IMR-90 (cell line): Measurements from ENCODE around the gene PYGB. TPM values are rescaled to one million over a fixed set of nuclear protein-coding genes. Genes with fewer than 3 reads are reported as not detected.

Experiments
- ATAC-seq: fragments of 200-7000 bp; cut with Tn5 transposase; 2 replicates; pipeline ENCODE4 v1.9.1; 2020; ENCODE audit warnings: low read depth, mild to moderate bottlenecking, moderate library complexity
- BruUV-seq: library from RNA; stranded (reverse); fragments of 400-500 nt; replicated peaks from 2 replicates; lab custom pipeline; 2021; lab: Mats Ljungman, UMichigan
- CTCF ChIA-PET: fragments of 300-600 bp; formaldehyde crosslinking; extraction: SDS; loops from one replicate; lab custom pipeline; 2021; ENCODE audit warnings: antibody characterized with exemption; lab: Yijun Ruan, JAX
- POLR2A ChIA-PET: fragments of 300-600 bp; sonication (Branson Sonifier 250); formaldehyde crosslinking; loops from one replicate; lab custom pipeline; 2022; ENCODE audit warnings: antibody characterized with exemption; ENCODE audit not compliant: unreplicated experiment; lab: Charles Lee
- DNase-seq: peaks from one replicate; pipeline ENCODE4 v3.0.0; 2013
- H2AFZ ChIP-seq: replicated peaks from 2 replicates; pipeline ENCODE3; 2013; ENCODE audit warnings: low read length, mild to moderate bottlenecking; ENCODE audit not compliant: poor library complexity
- H2AK5ac ChIP-seq: 2 replicates; pipeline ENCODE4 v1.6.1; 2013; ENCODE audit warnings: low read depth, low read length, inconsistent platforms
- H2AK9ac ChIP-seq: replicated peaks from 2 replicates; pipeline ENCODE3; 2013; ENCODE audit warnings: mild to moderate bottlenecking, low read depth, low read length, moderate library complexity; ENCODE audit not compliant: poor library complexity
- H2BK120ac ChIP-seq: 2 replicates; pipeline ENCODE4 v1.6.1; 2013; ENCODE audit warnings: low read depth, low read length, inconsistent platforms
- H2BK15ac ChIP-seq: 3 replicates; pipeline ENCODE4 v1.6.1; 2013; ENCODE audit warnings: low read depth, low read length, inconsistent platforms
- H2BK20ac ChIP-seq: 2 replicates; pipeline ENCODE4 v1.6.1; 2013; ENCODE audit warnings: low read depth, mild to moderate bottlenecking, inconsistent platforms, low read length, moderate library complexity
- H2BK5ac ChIP-seq: 2 replicates; pipeline ENCODE4 v1.6.1; 2013; ENCODE audit warnings: mild to moderate bottlenecking, low read depth, low read length, inconsistent platforms; ENCODE audit not compliant: poor library complexity, severe bottlenecking
- H3K14ac ChIP-seq: replicated peaks from 2 replicates; pipeline ENCODE4 v1.6.1; 2013; ENCODE audit warnings: low read depth, low read length, inconsistent platforms
- H3K18ac ChIP-seq: 2 replicates; pipeline ENCODE4 v1.6.1; 2013; ENCODE audit warnings: low read depth, low read length, control low read depth
- H3K23ac ChIP-seq: 2 replicates; pipeline ENCODE4 v1.6.1; 2013; ENCODE audit warnings: low read depth, low read length, inconsistent platforms
- H3K27ac ChIP-seq: 2 replicates; pipeline ENCODE4 v1.5.1; 2013; ENCODE audit warnings: mild to moderate bottlenecking, control low read depth, low read length; ENCODE audit not compliant: insufficient read depth
- H3K27me3 ChIP-seq: 2 replicates; pipeline ENCODE4 v1.6.1; 2013; ENCODE audit warnings: low read length; ENCODE audit not compliant: control insufficient read depth, insufficient read depth
- H3K36me3 ChIP-seq: 2 replicates; pipeline ENCODE4 v1.6.1; 2013; ENCODE audit warnings: low read length, mixed read lengths; ENCODE audit not compliant: control insufficient read depth, insufficient read depth
- H3K4ac ChIP-seq: 2 replicates; pipeline ENCODE4 v1.6.1; 2013; ENCODE audit warnings: low read depth, low read length, inconsistent platforms
- H3K4me1 ChIP-seq: 2 replicates; pipeline ENCODE4 v1.6.1; 2013; ENCODE audit warnings: low read length, mixed read lengths; ENCODE audit not compliant: control insufficient read depth, insufficient read depth
- H3K4me2 ChIP-seq: 2 replicates; pipeline ENCODE4 v1.6.1; 2013; ENCODE audit warnings: low read depth, mild to moderate bottlenecking, control low read depth, low read length, moderate library complexity
- H3K4me3 ChIP-seq: 2 replicates; pipeline ENCODE4 v1.5.1; 2013; ENCODE audit warnings: low read depth, mild to moderate bottlenecking, control low read depth, low read length, moderate library complexity; ENCODE audit not compliant: insufficient read depth
- H3K56ac ChIP-seq: 2 replicates; pipeline ENCODE4 v1.6.1; 2013; ENCODE audit warnings: low read length, inconsistent platforms; ENCODE audit not compliant: insufficient read depth; ENCODE audit errors: extremely low read depth
- H3K79me1 ChIP-seq, 2 experiments: 2 replicates each; pipeline ENCODE4 v1.6.1; 2013; ENCODE audit warnings: low read length in 2 of 2, inconsistent platforms in 1 of 2, low read depth in 1 of 2
- H3K9ac ChIP-seq: 2 replicates; pipeline ENCODE4 v1.6.1; 2013; ENCODE audit warnings: low read depth, low read length, control low read depth
- H3K9me1 ChIP-seq: 2 replicates; pipeline ENCODE4 v1.6.1; 2013; ENCODE audit warnings: low read length, inconsistent platforms; ENCODE audit not compliant: insufficient read depth
- H3K9me3 ChIP-seq: 2 replicates; pipeline ENCODE4 v1.6.1; 2013; ENCODE audit warnings: low read length; ENCODE audit not compliant: control insufficient read depth, insufficient read depth
- H4K20me1 ChIP-seq: 2 replicates; pipeline ENCODE4 v1.6.1; 2013; ENCODE audit warnings: low read length, inconsistent platforms; ENCODE audit not compliant: insufficient read depth
- H4K5ac ChIP-seq: 2 replicates; pipeline ENCODE4 v1.6.1; 2013; ENCODE audit warnings: mild to moderate bottlenecking, low read depth, low read length, control low read depth
- H4K8ac ChIP-seq, 2 experiments: 2 replicates each; pipeline ENCODE4 v1.6.1; 2013; ENCODE audit warnings: low read depth in 2 of 2, low read length in 2 of 2, control low read depth in 1 of 2, inconsistent platforms in 1 of 2
- H4K91ac ChIP-seq: 2 replicates; pipeline ENCODE4 v1.6.1; 2013; ENCODE audit warnings: low read depth, low read length, inconsistent platforms; ENCODE audit not compliant: insufficient read depth
- CEBPB ChIP-seq: IDR thresholded peaks from 2 replicates; pipeline ENCODE4 v1.6.1; 2012; ENCODE audit warnings: low read depth, low read length, improper control_type of control experiment
- CHD1 ChIP-seq: IDR thresholded peaks from 2 replicates; pipeline ENCODE4 v1.6.1; 2012; ENCODE audit warnings: low read depth, low read length, improper control_type of control experiment
- MAZ ChIP-seq: IDR thresholded peaks from 2 replicates; pipeline ENCODE4 v1.6.1; 2012; ENCODE audit warnings: low read depth, mild to moderate bottlenecking, low read length, improper control_type of control experiment, moderate library complexity, borderline replicate concordance
- NFE2L2 ChIP-seq: fragments of 150-350 bp; IDR thresholded peaks from 2 replicates; pipeline ENCODE4 v1.6.1; 2016; ENCODE audit warnings: low read depth, mild to moderate bottlenecking, low read length
- POLR2A ChIP-seq: IDR thresholded peaks from 2 replicates; pipeline ENCODE4 v1.6.1; 2012; ENCODE audit warnings: mild to moderate bottlenecking, low read depth, low read length
- RCOR1 ChIP-seq: IDR thresholded peaks from 2 replicates; pipeline ENCODE4 v1.6.1; 2012; ENCODE audit warnings: mild to moderate bottlenecking, low read length, improper control_type of control experiment; ENCODE audit not compliant: insufficient replicate concordance
- WGBS, 2 experiments: methylation state at CpG; one replicate each; pipeline versions ENCODE4 v1.1.5 to v1.1.7; 2013; ENCODE audit warnings: missing lambda C conversion rate in 2 of 2; ENCODE audit not compliant: insufficient read length in 1 of 2; ENCODE audit errors: extremely low coverage in 2 of 2; 5-methylcytosine and 5-hydroxymethylcytosine counted together
- dilution Hi-C: fragments of 300-500 bp; cut with HindIII; formaldehyde crosslinking; loops from one replicate; pipeline ENCODE4 v1.14.3; 2018; ENCODE audit warnings: low sequenced_read_pairs; ENCODE audit not compliant: unreplicated experiment
- in situ Hi-C: fragments of 300-500 bp; cut with MboI; formaldehyde crosslinking; loops from 3 replicates; pipeline ENCODE4 v1.14.3; 2019; ENCODE audit warnings: low sequenced_read_pairs, inconsistent platforms, mixed read lengths
- intact Hi-C: fragments of 100-400 bp; cut with micrococcal nuclease; formaldehyde crosslinking; loops from 2 replicates; pipeline ENCODE4 v1.10.0; 2022
- polyA plus RNA-seq, 3 experiments: library from polyadenylated mRNA; depleted of rRNA; stranded (reverse); fragments of >200 nt; gene quantifications; 2 replicates each; pipeline ENCODE4 v1.2.3, GENCODE V29; 2012; ENCODE audit warnings: low replicate concordance in 1 of 3
- total RNA-seq: library from RNA; depleted of rRNA; stranded (reverse); fragments of >200 nt; gene quantifications from 2 replicates; pipeline ENCODE4 v1.2.3, GENCODE V29; 2012
- TF ChIP-seq, protein P1 (sequence below): conservative IDR thresholded peaks from 2 replicates; pipeline ENCODE4 v1.5.1; 2012; ENCODE audit warnings: mild to moderate bottlenecking, low read depth, low read length, improper control_type of control experiment
- TF ChIP-seq, protein P2 (sequence below): fragments of 150-350 bp; IDR thresholded peaks from 2 replicates; pipeline ENCODE4 v1.6.1; 2016; ENCODE audit warnings: low read depth, mild to moderate bottlenecking, low read length, moderate library complexity, borderline replicate concordance

The PYGB gene
- total and polyA plus RNA-seq, 2 of the 4 experiments (the other 2 are of a cell fraction) = 72.4 to 83.1 TPM

DNA sequence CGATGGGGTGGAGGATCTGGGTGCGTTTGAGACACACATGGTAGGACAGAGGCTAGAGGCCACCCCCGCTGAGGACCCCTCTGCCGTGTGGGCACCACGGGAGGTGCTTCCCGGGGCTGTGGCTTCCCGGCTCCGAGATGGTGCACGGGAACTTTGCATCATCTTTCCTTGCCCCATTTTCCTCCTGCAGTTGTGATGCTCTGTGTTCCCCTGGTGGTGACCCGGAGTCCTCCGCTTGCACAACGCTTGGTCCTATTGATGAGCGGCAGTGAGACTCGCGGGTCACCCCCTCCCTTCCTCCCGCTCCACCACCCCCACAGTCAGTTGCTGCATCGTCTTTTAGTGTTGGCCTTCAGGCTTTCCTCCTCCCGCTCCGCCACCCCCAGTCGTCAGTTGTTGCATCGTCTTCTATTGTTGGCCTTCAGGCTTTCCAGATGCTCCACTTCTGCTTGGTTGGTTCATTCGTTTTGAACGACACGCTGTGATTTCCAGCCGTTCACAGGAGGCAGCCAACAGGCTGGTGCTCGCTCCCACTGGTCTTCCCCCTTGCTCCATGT lies 37.3 kb downstream of the PYGB start:
- peak overlapping the region; percentile 14 for H2AFZ ChIP-seq
- no peak overlapping the region for H3K27ac ChIP-seq
- no peaks in the 10 kb centered on the region; the same call in 1 of the 2 replicates for H3K9me1 ChIP-seq
- no peak overlapping the region for H4K8ac ChIP-seq
- CTCF ChIA-PET = no interaction called here
- DNase-seq (no peak), ATAC-seq (no peak)
- peaks cover 5% of the 10 kb centered on the region for H4K20me1 ChIP-seq
- H4K5ac ChIP-seq = no peak overlapping the region
- TF ChIP-seq, protein P1, sequence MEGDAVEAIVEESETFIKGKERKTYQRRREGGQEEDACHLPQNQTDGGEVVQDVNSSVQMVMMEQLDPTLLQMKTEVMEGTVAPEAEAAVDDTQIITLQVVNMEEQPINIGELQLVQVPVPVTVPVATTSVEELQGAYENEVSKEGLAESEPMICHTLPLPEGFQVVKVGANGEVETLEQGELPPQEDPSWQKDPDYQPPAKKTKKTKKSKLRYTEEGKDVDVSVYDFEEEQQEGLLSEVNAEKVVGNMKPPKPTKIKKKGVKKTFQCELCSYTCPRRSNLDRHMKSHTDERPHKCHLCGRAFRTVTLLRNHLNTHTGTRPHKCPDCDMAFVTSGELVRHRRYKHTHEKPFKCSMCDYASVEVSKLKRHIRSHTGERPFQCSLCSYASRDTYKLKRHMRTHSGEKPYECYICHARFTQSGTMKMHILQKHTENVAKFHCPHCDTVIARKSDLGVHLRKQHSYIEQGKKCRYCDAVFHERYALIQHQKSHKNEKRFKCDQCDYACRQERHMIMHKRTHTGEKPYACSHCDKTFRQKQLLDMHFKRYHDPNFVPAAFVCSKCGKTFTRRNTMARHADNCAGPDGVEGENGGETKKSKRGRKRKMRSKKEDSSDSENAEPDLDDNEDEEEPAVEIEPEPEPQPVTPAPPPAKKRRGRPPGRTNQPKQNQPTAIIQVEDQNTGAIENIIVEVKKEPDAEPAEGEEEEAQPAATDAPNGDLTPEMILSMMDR = 0 out of 2 replicates have a peak, but pooled peaks have one; percentile 3
- no peak for TF ChIP-seq MAZ
- TF ChIP-seq CHD1 = no peak
- TF ChIP-seq RCOR1 = no peak
- TF ChIP-seq, protein P2, sequence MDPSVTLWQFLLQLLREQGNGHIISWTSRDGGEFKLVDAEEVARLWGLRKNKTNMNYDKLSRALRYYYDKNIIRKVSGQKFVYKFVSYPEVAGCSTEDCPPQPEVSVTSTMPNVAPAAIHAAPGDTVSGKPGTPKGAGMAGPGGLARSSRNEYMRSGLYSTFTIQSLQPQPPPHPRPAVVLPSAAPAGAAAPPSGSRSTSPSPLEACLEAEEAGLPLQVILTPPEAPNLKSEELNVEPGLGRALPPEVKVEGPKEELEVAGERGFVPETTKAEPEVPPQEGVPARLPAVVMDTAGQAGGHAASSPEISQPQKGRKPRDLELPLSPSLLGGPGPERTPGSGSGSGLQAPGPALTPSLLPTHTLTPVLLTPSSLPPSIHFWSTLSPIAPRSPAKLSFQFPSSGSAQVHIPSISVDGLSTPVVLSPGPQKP = no peak
- TF ChIP-seq POLR2A = no peak
- TF ChIP-seq NFE2L2 = no peak
- TF ChIP-seq CEBPB = no peak
- no peak overlapping the region for H2BK120ac ChIP-seq
- no peak overlapping the region for H2BK15ac ChIP-seq
- no peak overlapping the region for H3K4me2 ChIP-seq
- H3K23ac ChIP-seq = no peak overlapping the region
- H2AK9ac ChIP-seq = peak overlapping the region; percentile 6
- H3K36me3 ChIP-seq = peaks cover 74% of the 10 kb centered on the region
- in situ Hi-C loops (no loop called here), dilution Hi-C loops (no loop called here), intact Hi-C loops (no loop called here)
- POLR2A ChIA-PET = no interaction called here
- 86% methylated on average over 8 of the region's 26 CpGs; no CpG with 5 or more reads in 1 of the 2 experiments for WGBS, 2 experiments
- H3K9ac ChIP-seq = no peak overlapping the region
- H3K18ac ChIP-seq = no peak overlapping the region
- H3K27me3 ChIP-seq = no peaks in the 10 kb centered on the region
- no peak overlapping the region for H2BK20ac ChIP-seq
- no peak overlapping the region for H3K4ac ChIP-seq
- no peaks in the 10 kb centered on the region for H3K9me3 ChIP-seq
- H2BK5ac ChIP-seq = no peak overlapping the region
- H3K4me3 ChIP-seq = no peak overlapping the region
- no peaks in the 10 kb centered on the region for H3K4me1 ChIP-seq
- no peak overlapping the region for H3K56ac ChIP-seq
- no peak overlapping the region for H3K14ac ChIP-seq
- H3K79me1 ChIP-seq = peaks cover 0 to 23% of the 10 kb centered on the region in 2 experiments; a peak in 2 of 4 replicates
- H2AK5ac ChIP-seq = no peak overlapping the region
- BruUV-seq = no TSS peak
- no peak overlapping the region for H4K91ac ChIP-seq
